ENCODE measurements around the gene RMDN2.
A peak's percentile ranks its signal among the peaks of the same experiment; 100 is the strongest.

The RMDN2 gene

GRCh38 chr2:37925063-37925897 is at the start of gene RMDN2:
Gene RMDN2 (plus strand): TSS chr2:37925287. CDS start chr2:37929278, 3,991 bp downstream.
- Histone ChIP-seq H3K4me3 (ENCODE audit: insufficient read depth, low read length, poor library complexity, severe bottlenecking) (peak within 1 kb of the TSS; percentile 80), H3K27ac (ENCODE audit: low read depth, low read length) (peak within 1 kb of the TSS; percentile 49), H2AFZ (ENCODE audit: low read depth, low read length, severe bottlenecking) (peak within 1 kb of the TSS; percentile 95)

GRCh38 chr2:37875403-37875906 is 49.6 kb upstream of the RMDN2 start:
- no peaks in the 10 kb centered on the region for H3K9me3 ChIP-seq (ENCODE audit: insufficient read depth, low read length)
- no peaks in the 10 kb centered on the region for H3K27me3 ChIP-seq (ENCODE audit: low read length)
- TF ChIP-seq CTCF (IDR thresholded peaks at IDR 0.05; ENCODE audit: insufficient read depth, low read length, poor library complexity, severe bottlenecking): no peak
- TF ChIP-seq EZH2phosphoT487 (conservative IDR thresholded peaks at IDR 0.05; ENCODE audit: low read length): no peak
- H3K27ac ChIP-seq (ENCODE audit: low read depth, low read length): no peak overlapping the region
- no peaks in the 10 kb centered on the region for H3K36me3 ChIP-seq (ENCODE audit: low read length)
- H3K9me2 ChIP-seq (replicated peaks; ENCODE audit: insufficient read depth, low read length): no peaks in the 10 kb centered on the region
- H3K4me2 ChIP-seq (ENCODE audit: low read depth, low read length, poor library complexity, severe bottlenecking): no peak overlapping the region
- H3K79me2 ChIP-seq (ENCODE audit: insufficient read depth, low read length): no peaks in the 10 kb centered on the region
- H3K4me3 ChIP-seq (ENCODE audit: insufficient read depth, low read length, poor library complexity, severe bottlenecking): no peak overlapping the region
- no peak overlapping the region for H2AFZ ChIP-seq (ENCODE audit: low read depth, low read length, severe bottlenecking)
- H3K9ac ChIP-seq (ENCODE audit: low read length): no peak overlapping the region
- no peaks in the 10 kb centered on the region for H3F3A ChIP-seq (ENCODE audit: insufficient read depth)
- H4K20me1 ChIP-seq (ENCODE audit: low read depth, low read length): no peaks in the 10 kb centered on the region

More at GRCh38 chr2:37925063-37925897, at the start of gene RMDN2:
- Histone ChIP-seq H4K20me1 (ENCODE audit: low read depth, low read length) (no peaks in the 10 kb centered on the region), H3K36me3 (ENCODE audit: low read length) (no peaks in the 10 kb centered on the region), H3K4me2 (ENCODE audit: low read depth, low read length, poor library complexity, severe bottlenecking) (peak within 1 kb of the TSS; percentile 100), H3K27me3 (ENCODE audit: low read length) (no peaks in the 10 kb centered on the region), H3K9ac (ENCODE audit: low read length) (peak within 1 kb of the TSS; percentile 77), H3K9me3 (ENCODE audit: insufficient read depth, low read length) (no peaks in the 10 kb centered on the region), H3K9me2 (replicated peaks; ENCODE audit: insufficient read depth, low read length) (no peaks in the 10 kb centered on the region), H3F3A (ENCODE audit: insufficient read depth) (no peaks in the 10 kb centered on the region), H3K79me2 (ENCODE audit: insufficient read depth, low read length) (no peaks in the 10 kb centered on the region; the same call in 1 of the 2 replicates)
- no peak for TF ChIP-seq CTCF (IDR thresholded peaks at IDR 0.05; ENCODE audit: insufficient read depth, low read length, poor library complexity, severe bottlenecking)
- TF ChIP-seq EZH2phosphoT487 (conservative IDR thresholded peaks at IDR 0.05; ENCODE audit: low read length): no peak

GRCh38 chr2:37876227-37876626 is 48.9 kb upstream of the RMDN2 start:
- no peaks in the 10 kb centered on the region for H3K36me3 ChIP-seq (ENCODE audit: low read length)
- H3F3A ChIP-seq (ENCODE audit: insufficient read depth): no peaks in the 10 kb centered on the region
- H3K27me3 ChIP-seq (ENCODE audit: low read length): no peaks in the 10 kb centered on the region
- H3K4me2 ChIP-seq (ENCODE audit: low read depth, low read length, poor library complexity, severe bottlenecking): no peak overlapping the region
- no peak overlapping the region for H3K9ac ChIP-seq (ENCODE audit: low read length)
- TF ChIP-seq EZH2phosphoT487 (conservative IDR thresholded peaks at IDR 0.05; ENCODE audit: low read length) (no peak), CTCF (IDR thresholded peaks at IDR 0.05; ENCODE audit: insufficient read depth, low read length, poor library complexity, severe bottlenecking) (no peak)
- no peak overlapping the region for H2AFZ ChIP-seq (ENCODE audit: low read depth, low read length, severe bottlenecking)
- H3K9me3 ChIP-seq (ENCODE audit: insufficient read depth, low read length): no peaks in the 10 kb centered on the region
- no peak overlapping the region for H3K4me3 ChIP-seq (ENCODE audit: insufficient read depth, low read length, poor library complexity, severe bottlenecking)
- H3K79me2 ChIP-seq (ENCODE audit: insufficient read depth, low read length): no peaks in the 10 kb centered on the region
- H4K20me1 ChIP-seq (ENCODE audit: low read depth, low read length): no peaks in the 10 kb centered on the region
- no peaks in the 10 kb centered on the region for H3K9me2 ChIP-seq (replicated peaks; ENCODE audit: insufficient read depth, low read length)
- H3K27ac ChIP-seq (ENCODE audit: low read depth, low read length): no peak overlapping the region
